Fibroblast of lung (primary cell): ENCODE measurements around the gene SLC35A2. TPM values are rescaled to one million over a fixed set of nuclear protein-coding genes. Genes with fewer than 3 reads are reported as not detected.

ENCODE experiments used
- DNase-seq, 2 donors: peaks; one replicate each; pipeline versions ENCODE4 v3.0.0 to v3.0.0-alpha.2; 2010; ENCODE audit warnings: low read depth in 2 of 2
- H2AFZ ChIP-seq: 2 replicates; pipeline ENCODE4 v1.5.1; 2012; ENCODE audit warnings: low read length, control low read depth, inconsistent platforms
- H3K27ac ChIP-seq: 2 replicates; pipeline ENCODE4 v1.5.1; 2011; ENCODE audit warnings: low read length, control low read depth; ENCODE audit not compliant: insufficient read depth
- H3K27me3 ChIP-seq: 2 replicates; pipeline ENCODE4 v1.5.1; 2011; ENCODE audit warnings: mild to moderate bottlenecking, low read length; ENCODE audit not compliant: control insufficient read depth, insufficient read depth
- H3K36me3 ChIP-seq: 2 replicates; pipeline ENCODE4 v1.5.1; 2011; ENCODE audit warnings: low read length; ENCODE audit not compliant: control insufficient read depth, insufficient read depth
- H3K4me1 ChIP-seq: 2 replicates; pipeline ENCODE4 v1.5.1; 2011; ENCODE audit warnings: low read length; ENCODE audit not compliant: control insufficient read depth, insufficient read depth; ENCODE audit errors: extremely low read depth
- H3K4me2 ChIP-seq: 2 replicates; pipeline ENCODE4 v1.5.1; 2011; ENCODE audit warnings: low read length, control low read depth; ENCODE audit not compliant: insufficient read depth; ENCODE audit errors: extremely low read depth
- H3K4me3 ChIP-seq, 4 experiments: fragments of 200-600 bp in 1 of 4; sonication (generic) in 1 of 4; replicated peaks in 1 of 4; 2 replicates each; pipeline ENCODE4 v1.5.1; 2011 to 2016; ENCODE audit warnings: low read length in 4 of 4, low read depth in 3 of 4, mild to moderate bottlenecking in 3 of 4, control low read depth in 2 of 4, inconsistent platforms in 1 of 4, mixed read lengths in 1 of 4; ENCODE audit not compliant: insufficient read depth in 1 of 4; ENCODE audit errors: control extremely low read depth in 1 of 4
- H3K79me2 ChIP-seq: 2 replicates; pipeline ENCODE4 v1.5.1; 2012; ENCODE audit warnings: mild to moderate bottlenecking, low read length, inconsistent platforms; ENCODE audit not compliant: control insufficient read depth, insufficient read depth
- H3K9ac ChIP-seq: 2 replicates; pipeline ENCODE4 v1.5.1; 2011; ENCODE audit warnings: mild to moderate bottlenecking, low read length, control low read depth; ENCODE audit not compliant: insufficient read depth
- H3K9me3 ChIP-seq: 2 replicates; pipeline ENCODE4 v1.5.1; 2012; ENCODE audit warnings: low read depth, low read length; ENCODE audit not compliant: control insufficient read depth, insufficient read depth
- H4K20me1 ChIP-seq: 2 replicates; pipeline ENCODE4 v1.5.1; 2011; ENCODE audit warnings: low read length; ENCODE audit not compliant: control insufficient read depth, insufficient read depth; ENCODE audit errors: extremely low read depth
- EZH2 ChIP-seq: IDR thresholded peaks from 2 replicates; pipeline ENCODE4 v1.5.1; 2012; ENCODE audit warnings: low read length, control low read depth, mild to moderate bottlenecking; ENCODE audit errors: missing control alignments
- polyA plus RNA-seq, 2 donors: library from polyadenylated mRNA; depleted of rRNA in 1 of 2; stranded (reverse) in 1 of 2; unstranded in 1 of 2; fragments of >200 nt; gene quantifications; 2 replicates each; pipeline ENCODE4 v1.2.1, GENCODE V29; 2011 to 2012; ENCODE audit warnings: missing spikeins in 1 of 2
- total RNA-seq: library from RNA; depleted of rRNA; stranded (reverse); fragments of >200 nt; gene quantifications from 2 replicates; pipeline ENCODE4 v1.2.1, GENCODE V29; 2014
- TF ChIP-seq, protein P1 (sequence below), 2 donors: IDR thresholded peaks in 1 of 2; conservative IDR thresholded peaks in 1 of 2; 1 replicate in 1 of 2; 2 replicates in 1 of 2; pipeline ENCODE4 v1.5.1; 2011 to 2012; ENCODE audit warnings: low read length in 2 of 2, control low read depth in 1 of 2, inconsistent platforms in 1 of 2, low read depth in 1 of 2, mild to moderate bottlenecking in 1 of 2

The SLC35A2 gene
- total and polyA plus RNA-seq, 2 donors (not counting 1 experiment from before 2014, with no cell fraction given): 9.6 to 41.2 TPM

DNA sequence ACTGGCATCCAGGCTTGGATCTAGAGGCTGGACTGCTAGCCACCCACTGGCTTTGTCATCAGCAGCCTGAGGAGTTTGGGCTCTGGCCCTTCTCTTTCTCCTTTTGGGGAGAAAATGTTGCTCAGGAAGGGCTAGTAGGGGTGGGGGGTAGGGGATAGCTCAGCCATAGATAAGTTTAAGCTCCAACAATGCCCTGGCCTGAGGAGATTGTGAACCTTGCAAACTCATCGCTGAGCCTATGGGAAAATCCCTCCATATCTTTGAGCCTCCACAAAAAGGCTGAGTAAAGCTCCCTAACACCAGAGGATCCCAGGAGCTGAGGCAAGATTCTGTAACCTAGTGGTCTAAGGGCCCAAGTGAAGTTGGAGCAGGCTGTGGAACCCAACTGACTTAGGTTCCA, 37.1 kb upstream of the SLC35A2 start:
- Histone ChIP-seq H3K9me3 (no peaks in the 10 kb centered on the region), H2AFZ (no peak overlapping the region), H3K79me2 (peaks cover 22% of the 10 kb centered on the region), H3K4me3 (no peak overlapping the region), H3K4me2 (no peak overlapping the region), H3K9ac (no peak overlapping the region), H3K4me1 (no peaks in the 10 kb centered on the region), H3K27me3 (no peaks in the 10 kb centered on the region), H4K20me1 (no peaks in the 10 kb centered on the region), H3K27ac (no peak overlapping the region), H3K36me3 (no peaks in the 10 kb centered on the region)
- no peak for DNase-seq
- TF ChIP-seq, protein P1, sequence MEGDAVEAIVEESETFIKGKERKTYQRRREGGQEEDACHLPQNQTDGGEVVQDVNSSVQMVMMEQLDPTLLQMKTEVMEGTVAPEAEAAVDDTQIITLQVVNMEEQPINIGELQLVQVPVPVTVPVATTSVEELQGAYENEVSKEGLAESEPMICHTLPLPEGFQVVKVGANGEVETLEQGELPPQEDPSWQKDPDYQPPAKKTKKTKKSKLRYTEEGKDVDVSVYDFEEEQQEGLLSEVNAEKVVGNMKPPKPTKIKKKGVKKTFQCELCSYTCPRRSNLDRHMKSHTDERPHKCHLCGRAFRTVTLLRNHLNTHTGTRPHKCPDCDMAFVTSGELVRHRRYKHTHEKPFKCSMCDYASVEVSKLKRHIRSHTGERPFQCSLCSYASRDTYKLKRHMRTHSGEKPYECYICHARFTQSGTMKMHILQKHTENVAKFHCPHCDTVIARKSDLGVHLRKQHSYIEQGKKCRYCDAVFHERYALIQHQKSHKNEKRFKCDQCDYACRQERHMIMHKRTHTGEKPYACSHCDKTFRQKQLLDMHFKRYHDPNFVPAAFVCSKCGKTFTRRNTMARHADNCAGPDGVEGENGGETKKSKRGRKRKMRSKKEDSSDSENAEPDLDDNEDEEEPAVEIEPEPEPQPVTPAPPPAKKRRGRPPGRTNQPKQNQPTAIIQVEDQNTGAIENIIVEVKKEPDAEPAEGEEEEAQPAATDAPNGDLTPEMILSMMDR (conservative IDR thresholded peaks at IDR 0.05 in 1 of 2, IDR thresholded peaks at IDR 0.05 in 1 of 2; ENCODE audit: low read depth in 1 of 2, low read length in 2 of 2): no peak
- TF ChIP-seq EZH2: no peak

DNA sequence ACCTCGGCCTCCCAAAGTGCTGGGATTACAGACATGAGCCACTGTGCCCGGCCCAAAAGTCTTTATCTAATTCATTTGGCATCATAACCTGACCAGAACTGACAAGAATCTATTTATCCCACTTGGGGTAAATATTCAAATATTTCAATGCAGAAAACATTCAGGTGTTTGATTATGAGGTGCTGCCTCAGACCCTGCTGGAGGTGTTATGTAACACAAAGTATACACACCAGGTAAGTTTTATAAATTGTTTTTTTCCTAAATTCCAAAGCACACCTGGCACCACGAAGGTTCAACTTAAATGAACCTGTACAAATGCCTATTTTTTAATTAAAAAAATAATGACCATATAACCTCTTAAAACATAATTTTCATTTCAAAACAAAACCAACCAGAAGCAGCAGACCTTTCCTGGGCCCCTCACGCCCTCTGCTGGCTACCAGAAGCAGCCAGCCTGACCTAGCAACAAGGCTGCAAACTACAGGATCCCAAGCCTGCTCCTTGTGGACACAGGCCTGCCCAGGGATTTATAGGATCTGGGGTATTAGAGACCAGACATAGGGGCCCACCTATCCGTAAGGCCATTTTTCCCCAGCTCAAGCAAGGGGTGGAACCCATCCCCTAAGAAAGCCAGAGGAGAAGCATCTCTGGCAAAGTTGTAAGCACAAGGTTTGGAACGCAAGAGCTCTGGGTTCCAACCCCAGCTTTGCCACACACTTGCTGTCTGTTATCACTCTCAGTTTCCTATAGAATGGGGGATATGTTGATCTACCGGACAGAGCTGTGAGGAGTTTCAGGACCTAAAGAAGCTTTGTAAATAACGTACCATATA, 34.3 kb upstream of the SLC35A2 start:
- no peaks in the 10 kb centered on the region for H3K4me1 ChIP-seq
- no peak for TF ChIP-seq EZH2
- TF ChIP-seq, protein P1 (conservative IDR thresholded peaks at IDR 0.05 in 1 of 2, IDR thresholded peaks at IDR 0.05 in 1 of 2; ENCODE audit: low read depth in 1 of 2, low read length in 2 of 2): peak; percentile 54 to 78
- no peak overlapping the region for H3K4me3 ChIP-seq
- H3K9ac ChIP-seq: no peak overlapping the region
- no peak overlapping the region for H3K4me2 ChIP-seq
- H3K79me2 ChIP-seq: peaks cover 8% of the 10 kb centered on the region
- H4K20me1 ChIP-seq: no peaks in the 10 kb centered on the region
- H3K27me3 ChIP-seq: no peaks in the 10 kb centered on the region
- DNase-seq: peak; percentile 29 to 50
- H2AFZ ChIP-seq: no peak overlapping the region
- no peak overlapping the region for H3K27ac ChIP-seq
- H3K36me3 ChIP-seq: no peaks in the 10 kb centered on the region
- no peaks in the 10 kb centered on the region for H3K9me3 ChIP-seq

DNA sequence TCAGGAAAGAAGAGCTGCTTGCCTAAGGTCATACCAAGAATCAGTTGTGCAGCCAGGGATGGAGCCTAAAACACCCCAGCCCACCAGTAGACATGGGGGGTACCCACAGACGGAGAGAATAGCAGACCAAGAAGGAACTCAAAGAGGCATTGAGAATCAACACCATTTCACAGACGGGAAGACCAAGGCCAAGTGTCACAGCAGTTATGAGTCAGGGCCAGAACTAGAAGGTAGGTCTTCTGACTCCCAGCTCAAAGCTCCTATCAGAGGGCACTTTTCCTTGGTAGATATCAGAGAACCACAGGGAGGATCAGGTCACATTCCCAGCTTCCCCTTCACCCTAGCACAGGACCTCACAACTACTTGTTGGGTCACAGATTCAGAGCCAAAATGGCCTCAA, 31.4 kb upstream of the SLC35A2 start:
- no peaks in the 10 kb centered on the region for H3K36me3 ChIP-seq
- TF ChIP-seq, protein P1 (conservative IDR thresholded peaks at IDR 0.05 in 1 of 2, IDR thresholded peaks at IDR 0.05 in 1 of 2; ENCODE audit: low read depth in 1 of 2, low read length in 2 of 2): no peak
- TF ChIP-seq EZH2: no peak

More for the DNA sequence above, 31.4 kb upstream of the SLC35A2 start:
- Histone ChIP-seq H4K20me1 (no peaks in the 10 kb centered on the region), H3K4me1 (no peaks in the 10 kb centered on the region), H3K27ac (no peak overlapping the region), H3K9ac (no peak overlapping the region), H3K27me3 (no peaks in the 10 kb centered on the region), H3K4me3 (no peak overlapping the region), H3K79me2 (peaks cover 13% of the 10 kb centered on the region), H3K9me3 (no peaks in the 10 kb centered on the region), H2AFZ (no peak overlapping the region), H3K4me2 (no peak overlapping the region)
- no peak for DNase-seq
